GM18508 (cell line): ENCODE results near the gene PLXNC1.

Source experiments
- ATAC-seq: cut with Tn5 transposase; IDR thresholded peaks from one replicate; pipeline ENCODE4 v1.9.1; 2021; ENCODE audit warnings: moderate number of reproducible peaks; ENCODE audit not compliant: insufficient read depth, unreplicated experiment

Gene PLXNC1

GRCh38 chr12:94133964-94134795, 14.2 kb upstream of the PLXNC1 start:
- no peak for ATAC-seq

- no peak for ATAC-seq
Measured at GRCh38 chr12:94135896-94136295, 12.5 kb upstream of the PLXNC1 start.

- no peak for ATAC-seq
Measured at GRCh38 chr12:94139816-94140215, 8.6 kb upstream of the PLXNC1 start.

- ATAC-seq = no peak
Measured at GRCh38 chr12:94140556-94140955, 7.8 kb upstream of the PLXNC1 start.

GRCh38 chr12:94141004-94141764, 7.2 kb upstream of the PLXNC1 start:
- ATAC-seq = no peak

- ATAC-seq = no peak
Measured at GRCh38 chr12:94141892-94142291, 6.5 kb upstream of the PLXNC1 start.

- ATAC-seq = no peak
Measured at GRCh38 chr12:94143438-94143837, 4.9 kb upstream of the PLXNC1 start.

- no peak for ATAC-seq
Measured at GRCh38 chr12:94143951-94144350, 4.4 kb upstream of the PLXNC1 start.

GRCh38 chr12:94144781-94145180, 3.6 kb upstream of the PLXNC1 start:
- ATAC-seq = no peak

- no peak for ATAC-seq
Measured at GRCh38 chr12:94145191-94145983, 3.0 kb upstream of the PLXNC1 start.

- ATAC-seq = no peak
Measured at GRCh38 chr12:94146166-94146936, 2.0 kb upstream of the PLXNC1 start.

- ATAC-seq = no peak
Measured at GRCh38 chr12:94147387-94147990, 888 bp upstream of the PLXNC1 start.

- ATAC-seq = no peak
Measured at GRCh38 chr12:94148739-94149118, 352 bp downstream of the PLXNC1 start.

- ATAC-seq = no peak
Measured at GRCh38 chr12:94149119-94149780, 873 bp downstream of the PLXNC1 start.

- no peak for ATAC-seq
Measured at GRCh38 chr12:94149781-94150239, 1.4 kb downstream of the PLXNC1 start.

GRCh38 chr12:94150240-94151121, 2.1 kb downstream of the PLXNC1 start:
- ATAC-seq = no peak

GRCh38 chr12:94151582-94151981, 3.2 kb downstream of the PLXNC1 start:
- ATAC-seq = no peak
